Naive B cell (primary cell): ENCODE data around the gene NKIRAS1. TPM values are rescaled to one million over a fixed set of nuclear protein-coding genes. Genes with fewer than 3 reads are reported as not detected.

ENCODE experiments used
- ATAC-seq, 2 donors: fragments of 150-1000 bp; cut with Tn5 transposase; 2 replicates each; pipeline ENCODE4 v1.10.0; 2021; ENCODE audit warnings: low read depth in 2 of 2, mild to moderate bottlenecking in 2 of 2, moderate library complexity in 2 of 2
- DNase-seq: peaks from one replicate; pipeline ENCODE4 v3.0.0; 2022
- H3K27ac Mint-ChIP-seq, 6 donors: one replicate each; pipeline ENCODE4 v1.8.0; 2020 to 2022; ENCODE audit warnings: mild to moderate bottlenecking in 6 of 6, mixed read lengths in 6 of 6, moderate library complexity in 5 of 6, inconsistent platforms in 2 of 6
- H3K27me3 Mint-ChIP-seq, 3 donors: one replicate each; pipeline ENCODE4 v1.8.0; 2021 to 2022; ENCODE audit warnings: mixed read lengths in 3 of 3, mild to moderate bottlenecking in 1 of 3
- H3K36me3 Mint-ChIP-seq, 2 donors: one replicate each; pipeline ENCODE4 v1.8.0; 2020 to 2022; ENCODE audit warnings: mixed read lengths in 2 of 2, inconsistent platforms in 1 of 2, mild to moderate bottlenecking in 1 of 2
- H3K4me1 Mint-ChIP-seq, 3 donors: one replicate each; pipeline ENCODE4 v1.8.0; 2020 to 2022; ENCODE audit warnings: mixed read lengths in 3 of 3, inconsistent platforms in 1 of 3, mild to moderate bottlenecking in 1 of 3, moderate library complexity in 1 of 3
- H3K4me3 Mint-ChIP-seq, 8 donors: one replicate each; pipeline ENCODE4 v1.8.0; 2020 to 2022; ENCODE audit warnings: mild to moderate bottlenecking in 8 of 8, mixed read lengths in 8 of 8, moderate library complexity in 8 of 8, inconsistent platforms in 2 of 8
- H3K9me3 Mint-ChIP-seq, 7 donors: one replicate each; pipeline ENCODE4 v1.8.0; 2020 to 2022; ENCODE audit warnings: mixed read lengths in 7 of 7, mild to moderate bottlenecking in 5 of 7, inconsistent platforms in 2 of 7, moderate library complexity in 1 of 7
- polyA plus RNA-seq, 6 donors: library from polyadenylated mRNA; unstranded; fragments of 300-500 nt; fragmentation: Illumina TruSeq; gene quantifications; one replicate each; pipeline ENCODE4 v1.2.3, GENCODE V29; 2021; ENCODE audit warnings: low read depth in 6 of 6

NKIRAS1 gene
- polyA plus RNA-seq, 6 donors from 2014 or later: 5.2 to 7.9 (median 6.2) TPM

DNA sequence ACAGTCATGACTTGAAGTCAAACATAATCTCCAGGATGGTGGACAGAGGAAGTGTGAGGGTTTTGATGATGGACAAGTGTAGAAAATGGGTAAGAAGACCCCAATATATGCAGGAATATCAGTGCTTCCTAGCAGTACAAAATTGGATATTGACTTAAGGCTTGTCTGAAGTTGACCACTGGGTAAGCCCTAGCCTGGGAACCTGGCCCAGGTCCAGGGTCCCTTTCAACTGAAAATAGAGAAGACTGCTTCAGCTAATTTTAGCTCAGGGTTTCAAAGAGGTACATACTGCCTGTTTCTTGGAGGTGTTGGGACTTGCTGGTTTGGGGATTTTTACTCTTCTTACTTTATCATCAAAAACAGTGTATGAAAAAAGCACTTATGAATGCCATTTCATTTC is 33.0 kb upstream of the NKIRAS1 start:
- Mint-ChIP-seq H3K4me1 (peaks cover 53 to 78% (median 70%) of the 10 kb centered on the region in 3 donors), H3K27me3 (no peaks in the 10 kb centered on the region), H3K27ac (peak overlapping the region in 5 of 6 donors; percentile 33 to 83 (median 70)), H3K9me3 (peaks cover 0 to 5% (median 1%) of the 10 kb centered on the region in 7 donors), H3K4me3 (peak overlapping the region; percentile 54 to 81 (median 64)), H3K36me3 (peaks cover 5 to 9% of the 10 kb centered on the region in 2 donors)
- ATAC-seq (no peak), DNase-seq (no peak)

DNA sequence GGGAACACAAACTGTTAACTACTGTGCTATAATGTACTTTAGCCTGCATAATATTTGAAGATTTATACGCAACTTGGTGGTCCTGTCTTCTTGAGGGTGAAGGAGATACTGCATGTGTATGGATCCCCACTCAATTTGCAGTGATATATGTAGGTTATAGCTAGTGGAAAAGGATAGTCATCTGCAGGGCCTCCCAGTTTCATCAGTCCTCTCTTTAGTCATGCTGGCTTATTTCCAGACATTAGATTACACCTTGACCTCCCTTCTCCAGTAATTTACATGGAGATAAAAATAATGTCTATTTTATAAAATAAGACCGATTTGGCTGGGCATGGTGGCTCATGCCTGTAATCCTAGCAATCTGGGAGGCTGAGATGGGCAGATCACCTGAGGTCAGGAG is 32.0 kb upstream of the NKIRAS1 start:
- DNase-seq (no peak), ATAC-seq (no peak)
- H3K4me3 Mint-ChIP-seq: peak overlapping the region in 1 of 8 donors; percentile 91
- H3K4me1 Mint-ChIP-seq: peaks cover 56 to 77% (median 68%) of the 10 kb centered on the region in 3 donors
- no peak overlapping the region for H3K27ac Mint-ChIP-seq
- peaks cover 0 to 5% (median 1%) of the 10 kb centered on the region in 7 donors for H3K9me3 Mint-ChIP-seq
- no peaks in the 10 kb centered on the region for H3K27me3 Mint-ChIP-seq
- peaks cover 0 to 5% of the 10 kb centered on the region in 2 donors for H3K36me3 Mint-ChIP-seq

DNA sequence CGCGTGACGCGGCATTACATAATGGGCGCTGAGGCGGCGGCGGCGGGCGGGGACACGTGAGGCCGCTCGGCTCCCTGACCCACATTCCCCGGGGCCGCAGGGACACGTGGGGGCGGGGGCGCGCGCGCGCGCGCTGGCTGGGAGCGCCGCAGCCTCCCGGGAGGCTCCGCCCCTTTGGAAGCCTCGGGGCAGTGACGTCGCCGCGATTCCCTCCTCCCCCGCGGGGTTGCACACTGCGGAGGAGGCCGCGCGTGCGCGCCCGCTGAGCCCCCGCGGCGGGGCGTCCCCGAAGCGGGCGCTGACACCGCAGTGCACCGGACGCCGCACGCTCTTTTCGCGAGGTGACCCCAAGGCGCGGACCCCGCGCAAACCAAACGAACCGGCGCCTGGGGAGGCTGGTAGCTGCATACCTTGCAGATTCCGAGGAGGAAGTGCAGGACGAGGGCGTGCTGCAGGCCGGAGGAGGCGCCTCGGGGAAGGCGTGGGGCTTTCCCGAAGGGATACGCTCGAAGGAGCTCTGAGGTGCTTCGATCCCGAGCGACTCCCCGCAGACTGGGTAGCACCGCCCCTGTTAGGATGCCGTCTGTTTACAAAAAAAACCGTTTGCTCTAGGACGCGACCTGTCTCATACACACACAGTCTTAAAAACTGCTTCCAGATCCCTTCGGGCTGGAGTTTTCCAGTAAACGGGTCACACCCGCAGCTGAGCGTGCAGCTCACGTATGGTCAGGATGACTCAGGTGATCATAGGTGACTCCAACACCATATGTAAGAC is 29.3 kb upstream of the NKIRAS1 start:
- H3K27me3 Mint-ChIP-seq: no peaks in the 10 kb centered on the region
- H3K36me3 Mint-ChIP-seq: peaks cover 0 to 5% of the 10 kb centered on the region in 2 donors
- ATAC-seq (peak; percentile 73 to 75), DNase-seq (peak; percentile 97)
- peaks cover 38 to 56% (median 45%) of the 10 kb centered on the region in 3 donors for H3K4me1 Mint-ChIP-seq
- H3K9me3 Mint-ChIP-seq: no peaks in the 10 kb centered on the region
- peak overlapping the region; percentile 93 to 99 (median 98) for H3K27ac Mint-ChIP-seq
- H3K4me3 Mint-ChIP-seq: peak overlapping the region; percentile 82 to 94 (median 90)

DNA sequence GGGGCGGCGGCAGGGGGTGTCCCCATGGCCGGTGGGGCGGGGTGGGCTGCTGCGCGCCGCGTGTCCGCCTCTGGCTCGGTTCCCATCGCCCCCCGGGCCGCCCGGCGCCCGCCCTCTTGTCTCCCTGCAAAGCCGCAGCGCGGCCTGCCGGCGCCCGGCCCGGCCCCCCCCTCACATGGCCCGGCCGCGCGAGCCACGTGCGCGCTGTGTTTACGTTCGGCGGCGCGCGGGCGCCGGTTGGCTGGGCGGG is 28.8 kb upstream of the NKIRAS1 start:
- H3K9me3 Mint-ChIP-seq: no peaks in the 10 kb centered on the region
- H3K27ac Mint-ChIP-seq: peak overlapping the region in 3 of 6 donors; percentile 60 to 98 (median 96)
- DNase-seq (no peak), ATAC-seq (no peak)
- H3K4me3 Mint-ChIP-seq: peak overlapping the region in 7 of 8 donors; percentile 20 to 91 (median 75)
- H3K27me3 Mint-ChIP-seq: no peaks in the 10 kb centered on the region
- H3K36me3 Mint-ChIP-seq: peaks cover 0 to 5% of the 10 kb centered on the region in 2 donors
- H3K4me1 Mint-ChIP-seq: peaks cover 38 to 51% (median 41%) of the 10 kb centered on the region in 3 donors

DNA sequence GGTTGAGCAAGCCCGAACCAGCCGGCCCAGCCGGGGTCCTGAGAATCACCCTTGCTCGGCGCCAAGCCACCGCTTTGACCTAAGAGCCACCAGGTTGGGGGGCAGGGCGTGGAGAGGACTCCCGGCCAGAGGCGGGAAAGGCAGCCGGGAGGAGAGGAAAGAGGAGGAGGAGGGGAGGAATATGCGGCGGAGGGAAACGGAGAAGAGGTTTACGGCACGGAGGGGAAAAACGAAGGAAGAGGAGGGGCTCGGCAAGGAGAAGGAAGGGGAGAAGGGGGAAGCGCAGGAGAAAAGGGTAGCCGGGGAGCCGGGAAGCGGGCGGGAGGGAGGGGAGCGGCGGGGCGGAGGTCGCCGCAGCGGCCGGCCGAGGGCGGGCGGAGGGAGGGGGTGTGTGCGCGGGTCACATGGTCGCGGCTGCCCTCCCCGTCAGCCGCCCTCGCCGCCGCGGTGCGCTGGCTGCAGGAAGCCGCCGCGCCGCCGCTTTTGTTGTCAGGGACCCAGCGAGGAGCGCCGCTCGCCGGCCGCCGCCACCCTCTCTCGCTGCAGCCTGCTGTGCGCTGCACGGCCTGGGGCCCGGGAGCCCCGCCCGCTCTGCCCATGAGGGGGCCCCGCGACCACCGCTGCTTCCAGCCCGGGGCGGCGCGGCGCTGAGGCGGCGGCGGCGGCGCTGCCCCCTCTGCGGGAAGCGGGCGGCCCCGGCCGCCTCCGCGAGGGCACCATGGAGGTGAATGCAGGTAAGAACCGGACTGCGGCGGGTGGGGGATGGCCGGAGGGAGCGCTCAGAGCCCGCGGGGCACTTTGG is 28.3 kb upstream of the NKIRAS1 start, which contains the start of gene NR1D2:
Gene NR1D2, plus strand, starts transcription at position 426 of the 802 bp plus-strand sequence. Its CDS starts 293 bp downstream, at position 719.
- Mint-ChIP-seq H3K9me3 (no peaks in the 10 kb centered on the region), H3K4me1 (peaks cover 33 to 46% (median 36%) of the 10 kb centered on the region in 3 donors), H3K27ac (peak within 1 kb of the TSS; percentile 93 to 99 (median 98)), H3K36me3 (peaks cover 0 to 5% of the 10 kb centered on the region in 2 donors), H3K27me3 (no peaks in the 10 kb centered on the region), H3K4me3 (peak within 1 kb of the TSS; percentile 87 to 94 (median 90))
- peak; percentile 46 to 50 for ATAC-seq
- DNase-seq: peak; percentile 81

DNA sequence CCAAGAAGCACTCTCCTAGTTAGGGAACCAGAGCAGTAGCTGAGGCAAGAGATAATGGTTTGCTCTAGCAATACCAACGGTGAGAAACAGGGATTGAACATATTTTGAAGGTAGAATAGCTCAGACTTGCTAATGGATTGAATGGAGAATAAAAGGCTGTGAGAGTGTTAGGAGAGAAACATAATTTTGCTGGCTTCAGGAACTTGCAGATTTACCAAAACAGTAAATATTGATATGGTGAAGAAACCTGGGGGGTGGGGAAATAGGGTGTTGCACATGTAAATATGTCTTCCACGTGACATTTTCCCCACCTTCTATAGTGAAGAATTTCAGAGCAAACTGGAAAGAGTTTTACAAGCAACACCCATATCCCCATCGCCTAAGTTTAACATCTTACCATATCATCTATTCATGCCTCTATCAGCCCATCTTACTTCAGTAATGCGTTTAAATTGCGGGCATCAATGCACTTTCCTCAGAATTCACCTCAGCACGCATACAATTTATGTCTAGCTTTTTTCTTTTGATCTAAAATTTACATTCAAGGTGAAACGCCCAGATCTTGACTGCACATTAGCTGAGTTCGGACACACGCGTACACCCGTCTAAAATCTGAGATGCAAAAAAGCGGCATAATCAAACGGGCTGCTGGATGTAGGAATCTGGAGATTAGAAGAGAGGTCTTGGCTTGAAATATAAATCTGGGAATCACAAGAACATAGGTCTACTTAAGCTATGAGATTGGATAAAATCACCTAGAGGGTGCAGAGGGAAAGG is 27.4 kb upstream of the NKIRAS1 start:
- H3K27me3 Mint-ChIP-seq: no peaks in the 10 kb centered on the region
- peak overlapping the region; percentile 84 to 91 (median 90) for H3K4me3 Mint-ChIP-seq
- no peak for DNase-seq
- peak overlapping the region; percentile 87 to 99 (median 94) for H3K27ac Mint-ChIP-seq
- H3K36me3 Mint-ChIP-seq: peaks cover 0 to 5% of the 10 kb centered on the region in 2 donors
- H3K9me3 Mint-ChIP-seq: no peaks in the 10 kb centered on the region
- peaks cover 25 to 37% (median 27%) of the 10 kb centered on the region in 3 donors for H3K4me1 Mint-ChIP-seq
- no peak for ATAC-seq

DNA sequence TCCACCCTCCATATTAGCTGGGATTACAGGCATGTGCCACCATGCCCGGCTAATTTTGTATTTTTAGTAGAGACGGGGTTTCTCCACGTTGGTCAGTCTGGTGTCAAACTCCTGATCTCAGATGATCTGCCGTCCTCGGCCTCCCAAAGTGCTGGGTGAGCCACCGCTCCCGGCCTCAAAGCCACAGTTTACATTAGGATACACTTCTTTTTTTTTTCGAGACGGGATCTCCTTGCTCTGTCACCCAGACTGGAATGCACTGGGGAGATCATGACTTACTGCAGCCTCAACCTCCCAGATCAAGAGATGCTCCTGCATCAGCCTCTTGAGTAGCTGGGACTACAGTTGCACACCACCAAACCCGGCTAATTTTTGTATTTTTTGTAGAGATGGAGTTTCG is 25.8 kb upstream of the NKIRAS1 start:
- Mint-ChIP-seq H3K27me3 (no peaks in the 10 kb centered on the region), H3K9me3 (no peaks in the 10 kb centered on the region), H3K4me1 (peaks cover 19 to 25% (median 23%) of the 10 kb centered on the region in 3 donors), H3K4me3 (peak overlapping the region in 1 of 8 donors; percentile 91), H3K27ac (no peak overlapping the region), H3K36me3 (peaks cover 0 to 7% of the 10 kb centered on the region in 2 donors)
- DNase-seq: no peak
- ATAC-seq: no peak

DNA sequence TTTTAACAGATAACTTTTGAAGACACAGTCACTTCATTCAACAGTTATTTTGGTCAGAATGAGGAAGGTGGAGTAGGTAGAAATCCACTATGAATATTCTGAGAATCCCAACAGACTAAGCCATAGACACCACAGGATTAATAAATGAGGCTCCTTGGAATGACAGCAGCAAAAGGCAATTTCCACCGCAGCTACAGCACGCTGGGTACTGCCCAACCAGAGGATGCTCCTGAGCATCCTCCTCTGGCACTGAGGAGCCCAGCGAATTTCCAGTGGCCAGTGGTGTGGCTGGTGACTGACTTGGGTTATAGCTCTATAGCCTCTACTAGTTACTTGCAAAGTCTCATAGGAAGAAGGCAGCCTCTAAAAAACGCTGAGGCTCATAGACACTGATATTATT is 24.6 kb upstream of the NKIRAS1 start:
- peak overlapping the region in 1 of 8 donors; percentile 41 for H3K4me3 Mint-ChIP-seq
- peaks cover 12 to 17% (median 16%) of the 10 kb centered on the region in 3 donors for H3K4me1 Mint-ChIP-seq
- ATAC-seq: no peak

DNA sequence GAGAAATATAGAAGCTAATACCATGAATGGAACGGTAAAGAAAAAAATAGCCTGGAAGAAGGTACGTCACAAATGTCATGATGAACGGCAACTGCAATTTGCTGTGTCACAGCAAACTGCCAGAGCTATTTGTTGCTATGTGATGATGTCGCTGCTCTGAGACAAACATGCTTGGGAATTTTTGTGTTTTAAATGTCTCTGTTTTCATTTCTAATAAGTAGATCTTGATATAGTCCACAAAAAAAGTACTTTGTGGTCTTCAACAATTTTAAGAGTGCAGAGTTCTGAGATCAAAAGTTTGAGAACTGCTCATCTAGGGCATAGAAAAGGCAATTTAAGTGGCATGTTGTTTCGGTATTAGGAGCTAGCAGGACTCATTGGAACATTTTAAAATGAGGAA is 24.0 kb upstream of the NKIRAS1 start:
- H3K4me1 Mint-ChIP-seq: peaks cover 12 to 17% (median 14%) of the 10 kb centered on the region in 3 donors
- H3K4me3 Mint-ChIP-seq: no peak overlapping the region
- H3K9me3 Mint-ChIP-seq: no peaks in the 10 kb centered on the region
- H3K27me3 Mint-ChIP-seq: peaks cover 0 to 8% (median 0%) of the 10 kb centered on the region in 3 donors
- DNase-seq (no peak), ATAC-seq (no peak)
- no peak overlapping the region for H3K27ac Mint-ChIP-seq
- H3K36me3 Mint-ChIP-seq: peaks cover 0 to 7% of the 10 kb centered on the region in 2 donors

More for the DNA sequence above, 24.6 kb upstream of the NKIRAS1 start:
- no peak overlapping the region for H3K27ac Mint-ChIP-seq
- no peak for DNase-seq
- H3K36me3 Mint-ChIP-seq: peaks cover 0 to 7% of the 10 kb centered on the region in 2 donors
- no peaks in the 10 kb centered on the region for H3K9me3 Mint-ChIP-seq
- H3K27me3 Mint-ChIP-seq: peaks cover 0 to 8% (median 0%) of the 10 kb centered on the region in 3 donors

DNA sequence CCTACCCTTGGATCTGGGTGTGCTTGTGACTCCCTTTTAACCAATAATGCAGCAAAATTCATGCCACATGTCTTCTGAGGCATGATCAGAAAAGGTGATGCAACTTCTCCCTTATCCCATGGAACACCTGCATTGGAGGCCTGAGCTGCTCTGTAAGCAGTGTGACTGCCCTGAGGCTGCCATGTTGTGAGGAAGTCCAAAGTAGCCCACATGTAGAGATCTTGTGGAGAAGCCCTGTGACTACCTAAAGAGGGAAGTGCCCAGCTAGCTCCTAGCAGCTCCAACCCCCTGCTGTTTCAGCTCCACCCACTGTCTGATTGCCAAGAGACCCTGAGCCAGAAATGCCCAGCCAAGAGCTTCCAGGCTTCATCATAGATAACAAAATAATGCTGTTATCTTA is 21.9 kb upstream of the NKIRAS1 start:
- Mint-ChIP-seq H3K27ac (no peak overlapping the region), H3K27me3 (peaks cover 0 to 8% (median 0%) of the 10 kb centered on the region in 3 donors), H3K9me3 (no peaks in the 10 kb centered on the region), H3K36me3 (peaks cover 0 to 7% of the 10 kb centered on the region in 2 donors), H3K4me3 (no peak overlapping the region), H3K4me1 (peaks cover 2 to 6% (median 6%) of the 10 kb centered on the region in 3 donors)
- DNase-seq (no peak), ATAC-seq (no peak)

DNA sequence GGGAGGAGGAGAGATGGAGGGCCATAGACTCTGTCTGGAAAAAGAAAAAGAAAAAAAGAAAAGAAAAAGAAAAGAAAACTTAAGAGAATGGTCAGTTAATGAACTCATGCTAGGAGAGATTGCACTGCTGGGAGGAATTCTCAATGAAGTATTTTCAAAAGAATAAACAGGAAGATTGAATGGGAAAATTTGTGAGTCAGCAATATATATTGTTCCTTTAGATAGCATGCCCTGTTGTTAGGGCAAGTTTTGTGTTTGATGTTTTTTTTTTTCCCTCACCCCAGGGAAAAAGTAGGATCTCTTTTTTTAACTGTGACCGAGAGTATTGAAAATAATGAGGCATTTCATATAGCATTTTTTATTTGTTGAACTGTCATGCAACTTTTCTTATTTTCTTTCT is 20.5 kb upstream of the NKIRAS1 start:
- Mint-ChIP-seq H3K27ac (no peak overlapping the region), H3K4me1 (peaks cover 0 to 3% (median 0%) of the 10 kb centered on the region in 3 donors), H3K4me3 (no peak overlapping the region), H3K9me3 (no peaks in the 10 kb centered on the region), H3K27me3 (peaks cover 0 to 8% (median 0%) of the 10 kb centered on the region in 3 donors), H3K36me3 (peaks cover 0 to 7% of the 10 kb centered on the region in 2 donors)
- no peak for ATAC-seq
- no peak for DNase-seq

DNA sequence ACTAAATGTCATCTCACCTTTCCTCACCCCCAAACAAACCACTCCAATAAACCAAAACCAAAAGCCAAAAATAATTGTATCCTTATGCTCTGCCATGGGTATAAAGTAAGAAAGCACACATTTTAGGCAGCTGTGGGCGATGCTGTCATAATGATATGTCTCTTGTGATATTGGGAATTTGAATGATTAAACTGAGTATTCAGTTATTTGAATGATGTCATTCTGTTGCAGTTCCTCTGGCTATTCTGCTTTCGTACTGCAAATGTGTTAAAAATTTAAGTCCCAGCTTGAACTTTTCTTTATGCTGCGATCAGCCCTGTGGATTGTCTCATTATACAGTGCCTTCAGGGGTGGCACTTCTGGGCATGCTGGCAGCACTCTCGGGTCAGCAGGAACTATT is 17.5 kb upstream of the NKIRAS1 start:
- no peak for DNase-seq
- Mint-ChIP-seq H3K9me3 (no peaks in the 10 kb centered on the region), H3K4me3 (no peak overlapping the region), H3K27me3 (peaks cover 0 to 8% (median 0%) of the 10 kb centered on the region in 3 donors), H3K36me3 (peaks cover 0 to 7% of the 10 kb centered on the region in 2 donors), H3K4me1 (peaks cover 0 to 3% (median 2%) of the 10 kb centered on the region in 3 donors), H3K27ac (no peak overlapping the region)
- ATAC-seq: no peak

DNA sequence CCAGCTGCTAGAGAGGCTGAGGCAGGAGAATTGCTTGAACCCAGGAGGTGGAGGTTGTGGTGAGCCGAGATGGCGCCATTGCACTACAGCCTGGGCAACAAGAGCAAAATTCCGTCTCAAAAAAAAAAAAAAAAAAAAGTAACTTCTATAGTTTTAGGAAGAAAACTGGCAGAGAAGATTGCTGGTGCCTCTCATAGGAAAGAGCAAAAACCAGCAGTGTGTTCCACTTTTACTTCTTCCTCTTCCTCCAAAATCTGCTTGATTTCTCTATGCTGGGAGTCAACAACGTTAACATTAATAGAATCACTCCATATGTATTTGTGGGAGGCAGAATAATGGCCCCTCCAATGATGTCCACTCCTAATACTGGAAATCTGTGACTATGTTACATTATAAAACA is 15.8 kb upstream of the NKIRAS1 start:
- ATAC-seq (no peak), DNase-seq (no peak)
- H3K9me3 Mint-ChIP-seq: no peaks in the 10 kb centered on the region
- H3K4me3 Mint-ChIP-seq: no peak overlapping the region
- H3K27me3 Mint-ChIP-seq: peaks cover 0 to 8% (median 0%) of the 10 kb centered on the region in 3 donors
- H3K27ac Mint-ChIP-seq: no peak overlapping the region
- H3K4me1 Mint-ChIP-seq: peaks cover 0 to 2% (median 0%) of the 10 kb centered on the region in 3 donors
- H3K36me3 Mint-ChIP-seq: no peaks in the 10 kb centered on the region
